NCI-H774 (cell line): ENCODE data around the gene KIF3A.

ENCODE experiments used
- DNase-seq: peaks from one replicate; lab custom pipeline; 2025; lab: John Stamatoyannopoulos, UW

Gene KIF3A

GRCh38 chr5:132662925-132663770 is 74.2 kb downstream of the KIF3A start:
- DNase-seq: no peak

GRCh38 chr5:132662004-132662401 is 75.3 kb downstream of the KIF3A start:
- no peak for DNase-seq

- DNase-seq: no peak
Observed at GRCh38 chr5:132661231-132662003, 75.9 kb downstream of the KIF3A start.

GRCh38 chr5:132659598-132660493 is 77.5 kb downstream of the KIF3A start:
- DNase-seq: no peak

- no peak for DNase-seq
Observed at GRCh38 chr5:132658381-132659302, 78.7 kb downstream of the KIF3A start.

GRCh38 chr5:132657676-132658380 is 79.5 kb downstream of the KIF3A start, which contains the start of gene IL13:
TSS of gene IL13 (plus strand) at chr5:132658173. CDS start at chr5:132658187, 14 bp downstream.
- no peak for DNase-seq

GRCh38 chr5:132656774-132657355 is 80.5 kb downstream of the KIF3A start:
- DNase-seq: no peak

- DNase-seq: no peak
Observed at GRCh38 chr5:132655821-132656773, 81.2 kb downstream of the KIF3A start.

GRCh38 chr5:132653716-132654115 is 83.6 kb downstream of the KIF3A start:
- DNase-seq: no peak

- peak; percentile 57 for DNase-seq
Observed at GRCh38 chr5:132651838-132652469, 85.4 kb downstream of the KIF3A start.

GRCh38 chr5:132648355-132648754 is 89.0 kb downstream of the KIF3A start:
- DNase-seq: no peak

GRCh38 chr5:132647473-132647872 is 89.9 kb downstream of the KIF3A start:
- DNase-seq: no peak

GRCh38 chr5:132646583-132647266 is 90.6 kb downstream of the KIF3A start:
- DNase-seq: no peak

- no peak for DNase-seq
Observed at GRCh38 chr5:132644177-132644576, 93.2 kb downstream of the KIF3A start.
